ENCODE data around the gene HEXIM1.
A peak's percentile ranks its signal among the peaks of the same experiment; 100 is the strongest.

HEXIM1 gene, protein sequence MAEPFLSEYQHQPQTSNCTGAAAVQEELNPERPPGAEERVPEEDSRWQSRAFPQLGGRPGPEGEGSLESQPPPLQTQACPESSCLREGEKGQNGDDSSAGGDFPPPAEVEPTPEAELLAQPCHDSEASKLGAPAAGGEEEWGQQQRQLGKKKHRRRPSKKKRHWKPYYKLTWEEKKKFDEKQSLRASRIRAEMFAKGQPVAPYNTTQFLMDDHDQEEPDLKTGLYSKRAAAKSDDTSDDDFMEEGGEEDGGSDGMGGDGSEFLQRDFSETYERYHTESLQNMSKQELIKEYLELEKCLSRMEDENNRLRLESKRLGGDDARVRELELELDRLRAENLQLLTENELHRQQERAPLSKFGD

DNA sequence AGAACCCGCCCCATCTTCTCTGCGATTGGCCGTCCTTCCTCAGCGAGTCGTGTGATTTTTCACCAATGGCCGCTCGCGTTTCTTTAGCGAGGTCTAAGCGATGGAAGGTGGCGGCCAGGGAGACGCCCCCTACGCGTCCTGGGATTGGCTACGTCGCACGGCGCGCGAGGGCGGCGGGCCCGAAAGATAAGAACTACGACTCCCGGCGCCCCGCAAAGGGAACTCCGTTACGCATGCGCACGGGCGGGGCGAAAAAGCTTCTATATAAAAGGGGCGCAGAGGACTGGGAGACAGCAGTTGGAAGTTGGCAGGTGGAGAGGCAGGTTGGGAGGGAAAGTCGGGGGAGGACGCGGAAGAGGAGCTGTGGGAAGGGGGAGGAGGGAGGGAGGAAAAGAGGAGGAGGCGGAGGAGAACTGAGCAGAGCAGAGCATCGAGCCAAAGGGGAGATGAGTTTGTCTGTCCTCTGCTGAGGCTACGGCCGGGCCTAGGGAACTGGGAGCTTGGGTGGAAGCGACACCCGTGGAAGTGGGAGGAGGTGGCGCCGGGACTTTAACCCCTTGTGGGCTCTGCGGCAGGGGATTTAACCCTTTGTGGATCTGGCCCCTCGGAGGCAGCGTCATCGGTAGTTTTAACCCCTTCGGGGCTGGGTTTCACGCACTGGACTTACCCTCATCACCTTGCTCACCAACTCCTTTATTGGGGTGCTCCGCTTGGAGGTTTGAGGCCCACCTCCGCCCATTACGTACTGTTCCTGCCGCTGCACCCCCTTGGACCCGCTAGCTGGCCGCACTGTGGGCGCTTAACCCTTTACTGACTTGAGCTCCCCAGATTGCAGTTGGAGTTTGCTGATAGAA lies at the start of gene HEXIM1:
Gene HEXIM1 (plus strand): TSS at position 293 of the 854 bp plus-strand sequence. CDS start 716 bp downstream, outside the sequence.
- Mint-ChIP-seq H3K9me3 (no peaks in the 10 kb centered on the region), H3K27ac (peak within 1 kb of the TSS; percentile 100), H3K4me1 (peaks cover 54% of the 10 kb centered on the region), H3K4me3 (peak within 1 kb of the TSS; percentile 98), H3K36me3 (peaks cover 71% of the 10 kb centered on the region)
- ATAC-seq (peak; percentile 85), DNase-seq (ENCODE audit: low spot score in 2 of 2) (peak; percentile 98 to 100)

DNA sequence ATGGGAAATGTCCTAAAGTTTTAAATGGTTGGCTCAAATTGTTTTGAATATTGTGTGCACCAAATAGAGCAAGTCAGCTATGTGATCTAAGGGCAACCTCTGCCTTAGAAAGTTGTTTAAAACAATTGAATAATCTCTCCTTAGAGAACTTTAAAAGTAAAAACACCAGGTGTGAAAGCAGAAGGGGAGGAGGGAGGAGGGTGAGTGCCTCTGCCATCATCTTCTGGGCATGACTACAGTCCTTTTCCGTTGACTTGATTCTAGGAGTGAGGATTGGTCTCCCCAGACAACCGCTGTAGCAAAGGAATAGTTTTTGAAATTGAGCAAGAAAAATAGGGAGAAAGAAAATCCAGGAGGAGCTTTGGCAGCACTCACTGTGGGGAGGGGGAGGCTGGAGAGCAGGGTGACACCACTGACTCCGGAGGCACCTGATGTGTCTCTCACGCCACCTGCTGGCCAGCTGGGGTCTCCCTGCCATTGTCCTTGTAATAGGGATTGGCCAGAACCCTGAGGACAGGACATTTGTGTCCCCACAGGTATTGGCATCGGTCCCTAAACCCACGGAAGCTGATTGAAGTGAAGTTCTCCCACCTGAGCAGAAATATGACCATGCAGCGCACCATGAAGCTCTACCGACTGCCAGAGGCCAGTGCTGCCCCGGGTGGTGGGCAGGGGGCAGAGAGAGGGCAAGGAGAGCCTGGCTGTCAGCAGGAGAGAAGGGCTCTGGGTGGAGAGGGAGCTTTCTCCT lies 49.2 kb upstream of the HEXIM1 start:
- ATAC-seq (peak; percentile 89), DNase-seq (ENCODE audit: low spot score in 2 of 2) (peak; percentile 59 to 83)
- Mint-ChIP-seq H3K27ac (peak overlapping the region; percentile 50), H3K4me3 (no peak overlapping the region), H3K4me1 (no peaks in the 10 kb centered on the region), H3K9me3 (no peaks in the 10 kb centered on the region), H3K36me3 (peaks cover 100% of the 10 kb centered on the region)

DNA sequence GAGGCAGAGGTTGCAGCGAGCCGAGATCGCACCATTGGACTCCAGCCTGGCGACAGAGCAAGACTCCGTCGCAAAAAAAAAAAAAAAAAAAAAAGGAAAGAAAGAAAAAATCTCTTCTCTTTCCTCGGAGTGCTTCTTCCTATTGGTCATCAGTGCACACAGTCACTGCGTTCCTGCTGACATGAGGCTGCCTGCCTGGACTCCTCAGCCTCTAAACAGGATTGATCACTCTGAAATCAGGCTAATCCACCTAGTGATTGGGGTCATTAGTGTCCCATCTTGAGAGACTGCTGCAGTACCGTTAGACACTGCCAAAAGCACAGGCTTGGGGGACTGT lies 46.8 kb upstream of the HEXIM1 start:
- H3K9me3 Mint-ChIP-seq, result no peaks in the 10 kb centered on the region
- DNase-seq (ENCODE audit: low spot score in 2 of 2), result no peak
- H3K4me3 Mint-ChIP-seq, result no peak overlapping the region
- H3K4me1 Mint-ChIP-seq, result no peaks in the 10 kb centered on the region
- H3K27ac Mint-ChIP-seq, result no peak overlapping the region
- no peak for ATAC-seq
- H3K36me3 Mint-ChIP-seq, result peaks cover 100% of the 10 kb centered on the region

DNA sequence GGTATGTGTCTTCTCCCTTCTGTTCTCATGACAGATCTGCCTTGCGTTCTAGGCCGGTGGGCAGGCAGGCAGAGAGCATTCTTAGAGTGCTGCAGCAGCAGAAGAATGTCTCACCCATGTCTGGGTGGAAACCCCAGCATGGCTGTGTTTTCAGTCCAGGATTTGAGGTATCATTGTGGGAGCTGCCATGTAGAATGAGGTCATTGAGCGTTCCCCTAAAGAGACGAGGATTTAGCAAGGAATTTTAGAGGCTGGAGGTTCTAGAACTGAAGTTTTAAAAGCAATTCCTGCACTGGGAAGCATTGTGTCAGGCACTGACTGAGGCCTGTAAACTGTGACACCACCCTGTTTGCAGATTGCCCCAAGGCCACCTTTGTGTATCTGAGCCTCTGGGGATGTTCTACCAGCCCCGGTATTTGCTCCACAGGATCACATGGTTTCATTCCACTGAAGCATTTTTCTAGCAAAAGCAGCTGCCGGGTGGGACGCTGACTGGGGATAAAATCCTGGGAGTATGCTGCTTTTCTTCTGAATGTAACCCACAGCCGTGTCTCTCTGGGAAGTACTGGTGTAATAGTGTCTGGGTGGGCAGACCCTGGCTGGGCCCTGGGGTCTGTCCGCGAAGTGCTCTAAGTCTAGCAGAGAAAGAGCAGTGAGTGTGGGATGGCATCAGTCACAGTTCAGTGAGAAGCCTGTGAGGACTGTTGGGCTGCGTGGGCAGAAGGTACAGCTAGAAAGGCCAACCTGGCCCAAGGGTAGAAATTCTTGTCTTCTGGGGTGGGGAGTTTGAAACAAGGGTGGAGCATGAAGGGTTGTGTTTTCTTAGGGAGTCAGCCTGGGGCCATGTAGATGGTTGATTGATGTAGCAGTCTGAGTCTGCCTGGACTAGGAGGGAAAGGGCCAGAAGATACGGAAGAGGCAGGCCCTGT lies 46.1 kb upstream of the HEXIM1 start:
- H3K27ac Mint-ChIP-seq, result peak overlapping the region; percentile 35
- H3K9me3 Mint-ChIP-seq, result no peaks in the 10 kb centered on the region
- ATAC-seq, result no peak
- DNase-seq (ENCODE audit: low spot score in 2 of 2), result no peak
- peaks cover 94% of the 10 kb centered on the region for H3K36me3 Mint-ChIP-seq
- no peaks in the 10 kb centered on the region for H3K4me1 Mint-ChIP-seq
- no peak overlapping the region for H3K4me3 Mint-ChIP-seq

DNA sequence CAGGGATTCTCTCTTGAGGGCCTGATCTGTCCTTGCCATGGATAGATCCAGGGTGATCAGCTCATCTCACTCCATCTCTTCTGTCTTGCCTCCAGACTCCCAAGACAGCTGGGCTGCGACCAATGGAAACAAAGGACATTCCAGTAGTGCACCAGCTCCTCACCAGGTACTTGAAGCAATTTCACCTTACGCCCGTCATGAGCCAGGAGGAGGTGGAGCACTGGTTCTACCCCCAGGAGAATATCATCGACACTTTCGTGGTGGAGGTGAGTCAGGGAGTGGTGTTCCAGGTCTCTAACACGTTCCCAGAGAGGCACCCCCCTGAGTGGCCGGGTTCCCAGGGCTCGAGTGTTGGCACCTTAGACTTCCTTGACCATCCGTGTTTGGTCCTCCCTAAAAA lies 45.4 kb upstream of the HEXIM1 start:
- Mint-ChIP-seq H3K4me3 (no peak overlapping the region), H3K27ac (peak overlapping the region; percentile 35), H3K4me1 (no peaks in the 10 kb centered on the region), H3K9me3 (no peaks in the 10 kb centered on the region), H3K36me3 (peaks cover 87% of the 10 kb centered on the region)
- no peak for ATAC-seq
- no peak for DNase-seq (ENCODE audit: low spot score in 2 of 2)

DNA sequence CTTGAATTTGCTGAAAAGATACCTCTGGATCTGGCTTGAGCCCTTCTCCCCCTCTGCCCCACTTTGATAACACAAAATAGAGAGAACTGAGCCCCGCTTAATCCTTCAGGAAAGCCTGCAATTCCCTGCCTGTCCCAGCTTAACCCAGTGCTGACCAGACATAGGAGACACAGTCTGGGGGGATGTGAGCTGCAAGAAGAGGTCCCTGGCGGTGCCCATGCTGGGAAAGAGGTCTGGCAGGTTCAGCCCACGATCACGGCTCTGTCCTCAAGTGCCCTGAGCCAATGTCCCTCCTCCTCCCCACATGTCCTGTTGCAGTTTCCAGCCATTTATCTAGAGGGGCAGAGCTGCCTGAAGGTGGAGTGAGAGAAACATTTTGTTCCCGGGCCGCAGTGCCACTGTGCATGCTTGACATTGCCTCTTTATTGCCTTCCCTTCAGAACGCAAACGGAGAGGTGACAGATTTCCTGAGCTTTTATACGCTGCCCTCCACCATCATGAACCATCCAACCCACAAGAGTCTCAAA lies 44.9 kb upstream of the HEXIM1 start:
- H3K36me3 Mint-ChIP-seq, result peaks cover 86% of the 10 kb centered on the region
- no peak for DNase-seq (ENCODE audit: low spot score in 2 of 2)

DNA sequence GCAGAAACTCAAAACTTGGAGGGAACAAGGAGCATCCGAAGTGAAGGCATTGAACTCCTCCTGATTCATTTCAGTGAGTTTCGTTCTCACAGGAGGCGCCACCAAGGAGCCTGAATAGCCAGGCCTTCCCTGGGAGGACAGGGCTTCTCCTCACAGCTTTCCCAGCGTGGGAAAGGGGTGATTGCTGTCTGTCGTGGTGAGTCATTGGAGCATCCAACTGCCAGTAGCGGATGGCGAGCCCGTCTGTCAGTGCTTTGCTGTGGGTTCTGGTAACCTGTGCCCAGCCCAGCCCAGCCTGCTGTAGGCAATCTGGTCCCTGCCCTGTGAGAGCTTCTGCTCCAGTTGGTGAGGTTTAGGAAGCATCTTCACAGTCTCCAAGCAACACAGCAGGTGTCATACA lies 44.2 kb upstream of the HEXIM1 start:
- Mint-ChIP-seq H3K36me3 (peaks cover 86% of the 10 kb centered on the region), H3K4me1 (peaks cover 5% of the 10 kb centered on the region), H3K9me3 (no peaks in the 10 kb centered on the region), H3K4me3 (no peak overlapping the region), H3K27ac (peak overlapping the region; percentile 12)
- ATAC-seq (no peak), DNase-seq (ENCODE audit: low spot score in 2 of 2) (no peak)

More for the DNA sequence above, 44.9 kb upstream of the HEXIM1 start:
- no peaks in the 10 kb centered on the region for H3K9me3 Mint-ChIP-seq
- peak overlapping the region; percentile 35 for H3K27ac Mint-ChIP-seq
- ATAC-seq, result no peak
- no peak overlapping the region for H3K4me3 Mint-ChIP-seq
- peaks cover 4% of the 10 kb centered on the region for H3K4me1 Mint-ChIP-seq

DNA sequence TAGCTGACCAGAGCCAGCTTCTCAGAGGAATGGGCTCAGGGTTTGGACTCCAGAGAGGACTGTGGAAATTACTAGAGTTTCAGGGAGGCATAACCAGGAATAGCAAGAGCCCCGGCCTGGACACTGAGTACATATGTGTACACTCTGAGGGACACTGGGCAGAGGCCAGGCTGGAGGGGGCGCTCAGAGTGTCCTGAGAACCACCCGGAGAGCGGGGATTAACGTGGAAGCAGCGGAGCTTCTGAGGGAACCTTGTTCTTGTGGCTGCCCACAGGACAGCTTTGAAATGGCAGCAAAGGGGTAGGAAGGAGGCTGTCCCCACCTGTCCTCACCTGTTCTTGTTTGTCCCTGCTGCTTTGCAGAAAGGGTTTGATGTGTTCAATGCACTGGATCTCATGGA lies 43.8 kb upstream of the HEXIM1 start:
- H3K27ac Mint-ChIP-seq, result peak overlapping the region; percentile 12
- peaks cover 86% of the 10 kb centered on the region for H3K36me3 Mint-ChIP-seq
- H3K9me3 Mint-ChIP-seq, result no peaks in the 10 kb centered on the region
- no peak overlapping the region for H3K4me3 Mint-ChIP-seq
- H3K4me1 Mint-ChIP-seq, result peaks cover 5% of the 10 kb centered on the region
- DNase-seq (ENCODE audit: low spot score in 2 of 2) (no peak), ATAC-seq (no peak)

DNA sequence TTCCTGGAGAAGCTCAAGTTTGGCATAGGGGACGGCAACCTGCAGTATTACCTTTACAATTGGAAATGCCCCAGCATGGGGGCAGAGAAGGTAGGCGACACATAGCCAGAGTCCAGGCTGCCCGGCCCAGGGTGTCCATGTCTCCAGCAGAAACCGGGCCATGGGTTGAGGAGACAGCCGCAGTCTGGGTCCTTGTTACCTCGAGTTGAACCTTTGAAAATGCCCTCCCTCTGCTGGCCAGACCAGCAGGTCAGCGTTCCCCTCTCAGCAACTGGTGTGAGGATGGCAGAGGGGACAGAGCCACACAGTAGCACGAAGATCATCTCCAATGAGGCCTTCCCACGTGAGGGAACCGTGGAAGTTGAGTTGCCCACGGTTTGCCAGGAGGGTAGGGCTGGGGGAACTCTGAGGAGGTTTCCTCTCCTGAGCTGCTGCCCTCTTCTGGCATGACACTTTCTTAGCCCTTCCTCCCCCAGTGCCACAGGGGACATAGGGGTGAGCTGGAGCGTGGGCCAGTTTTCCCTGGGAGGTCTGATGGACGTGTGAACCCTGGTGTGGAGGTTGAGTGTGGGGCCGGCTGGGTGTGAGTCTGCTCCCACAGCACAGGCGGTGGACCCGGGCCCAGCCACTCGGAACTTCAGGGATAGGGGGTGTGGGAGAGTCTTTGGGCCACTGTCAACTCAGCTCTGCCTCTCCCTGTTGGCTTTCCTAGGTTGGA lies 43.2 kb upstream of the HEXIM1 start:
- Mint-ChIP-seq H3K36me3 (peaks cover 82% of the 10 kb centered on the region), H3K4me1 (peaks cover 5% of the 10 kb centered on the region), H3K9me3 (no peaks in the 10 kb centered on the region), H3K4me3 (no peak overlapping the region), H3K27ac (peak overlapping the region; percentile 12)
- DNase-seq (ENCODE audit: low spot score in 2 of 2) (no peak), ATAC-seq (no peak)

DNA sequence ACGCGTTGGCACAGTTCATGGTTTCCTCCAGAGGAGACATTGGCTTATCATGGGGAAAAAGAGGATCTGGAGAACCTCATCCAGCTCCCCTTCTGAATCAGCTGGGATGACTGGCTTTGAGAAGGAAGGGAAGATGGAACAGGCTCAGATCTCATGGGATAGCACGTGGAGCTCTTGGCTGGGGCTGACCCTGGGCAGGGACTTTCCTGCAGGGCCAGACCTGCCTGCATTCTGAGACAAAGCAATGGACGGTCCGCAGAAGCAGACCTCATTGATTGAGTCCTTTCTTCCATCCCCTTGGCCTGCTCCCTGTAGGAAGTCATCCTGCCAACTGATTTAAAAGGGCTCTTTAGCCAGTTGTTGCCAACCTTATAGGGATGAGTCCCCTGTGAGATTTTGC lies 42.2 kb upstream of the HEXIM1 start:
- no peak for ATAC-seq

DNA sequence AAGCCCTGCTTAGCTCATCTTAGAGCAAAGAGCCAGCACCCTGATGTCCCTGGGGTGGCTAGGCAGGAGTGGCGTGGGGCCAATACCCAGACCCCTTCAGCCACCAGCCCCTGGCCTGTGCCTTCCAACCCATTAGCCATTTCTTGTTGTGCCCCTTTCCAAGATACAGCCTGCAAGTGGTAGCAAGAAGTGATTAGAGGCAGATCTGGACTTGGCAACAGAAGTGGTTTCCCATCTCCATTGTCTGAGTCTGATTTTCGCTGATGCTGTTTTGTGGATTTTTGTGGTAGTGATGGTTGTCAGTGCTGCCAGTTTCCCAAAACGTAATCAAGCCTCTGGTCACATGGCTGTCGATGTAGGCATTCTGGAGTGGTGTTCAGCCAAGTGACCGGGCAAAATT lies 41.7 kb upstream of the HEXIM1 start:
- no peak overlapping the region for H3K27ac Mint-ChIP-seq
- ATAC-seq (no peak), DNase-seq (ENCODE audit: low spot score in 2 of 2) (no peak)
- H3K9me3 Mint-ChIP-seq, result no peaks in the 10 kb centered on the region
- peaks cover 67% of the 10 kb centered on the region for H3K36me3 Mint-ChIP-seq
- H3K4me3 Mint-ChIP-seq, result no peak overlapping the region
- H3K4me1 Mint-ChIP-seq, result peaks cover 5% of the 10 kb centered on the region

More for the DNA sequence above, 42.2 kb upstream of the HEXIM1 start:
- H3K36me3 Mint-ChIP-seq, result peaks cover 72% of the 10 kb centered on the region
- H3K27ac Mint-ChIP-seq, result no peak overlapping the region
- DNase-seq (ENCODE audit: low spot score in 2 of 2), result no peak
- peaks cover 5% of the 10 kb centered on the region for H3K4me1 Mint-ChIP-seq
- no peaks in the 10 kb centered on the region for H3K9me3 Mint-ChIP-seq
- H3K4me3 Mint-ChIP-seq, result no peak overlapping the region

DNA sequence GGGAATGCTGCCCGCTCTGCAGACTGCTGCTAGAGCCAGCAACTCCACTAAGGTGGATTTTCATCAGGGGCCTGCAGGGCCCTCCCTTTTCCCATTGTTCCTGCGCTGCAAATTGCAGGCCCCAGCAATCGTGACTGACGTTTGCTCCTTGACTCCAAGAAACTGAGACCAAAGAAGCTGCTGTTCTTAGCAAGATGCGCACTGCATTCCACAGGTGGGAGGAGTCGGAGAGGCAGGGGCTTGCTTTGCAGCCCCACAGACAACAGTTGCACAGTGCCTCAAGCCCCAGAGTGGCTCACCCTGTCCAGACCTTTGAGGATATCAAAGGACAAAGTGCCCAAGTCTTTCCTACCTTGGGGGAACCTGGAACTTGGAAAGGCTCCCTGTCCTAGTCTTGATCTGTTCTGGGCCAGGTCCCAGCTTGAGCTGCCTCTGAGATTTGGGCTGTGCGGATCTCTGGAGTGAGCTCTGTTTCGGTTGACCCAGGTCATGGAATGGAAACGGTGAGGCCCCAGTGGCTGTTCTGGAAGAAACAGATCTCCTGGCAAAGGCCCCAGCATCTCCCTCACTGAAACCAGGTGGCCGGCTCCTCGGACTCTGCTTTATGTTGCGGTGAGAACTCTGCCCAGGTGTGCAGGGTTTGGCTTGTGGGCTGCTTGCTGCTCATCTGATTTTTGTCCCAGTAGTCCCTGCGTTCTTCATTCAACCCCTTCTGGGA lies 40.8 kb upstream of the HEXIM1 start:
- Mint-ChIP-seq H3K4me3 (no peak overlapping the region), H3K9me3 (no peaks in the 10 kb centered on the region), H3K4me1 (peaks cover 5% of the 10 kb centered on the region), H3K36me3 (peaks cover 58% of the 10 kb centered on the region), H3K27ac (no peak overlapping the region)
- DNase-seq (ENCODE audit: low spot score in 2 of 2), result no peak
- no peak for ATAC-seq

DNA sequence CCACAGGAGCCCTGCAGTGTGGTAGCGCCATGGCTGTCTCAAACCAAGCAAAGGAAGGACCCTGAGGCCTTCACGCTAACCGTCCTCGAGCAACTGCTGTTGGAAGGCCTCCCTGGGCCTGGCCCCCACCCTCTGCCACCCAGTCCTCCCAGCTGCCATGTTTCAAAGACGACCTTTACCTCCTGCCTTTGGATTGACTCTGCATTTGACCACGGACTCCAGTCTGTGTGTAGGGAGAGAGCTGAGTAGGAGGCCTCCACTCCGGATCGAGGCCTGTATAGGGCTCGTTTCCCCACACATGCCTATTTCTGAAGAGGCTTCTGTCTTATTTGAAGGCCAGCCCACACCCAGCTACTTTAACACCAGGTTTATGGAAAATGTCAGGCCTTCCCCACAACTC lies 40.2 kb upstream of the HEXIM1 start:
- ATAC-seq, result no peak
- Mint-ChIP-seq H3K4me1 (peaks cover 5% of the 10 kb centered on the region), H3K36me3 (peaks cover 52% of the 10 kb centered on the region), H3K9me3 (no peaks in the 10 kb centered on the region), H3K4me3 (no peak overlapping the region), H3K27ac (no peak overlapping the region)
- DNase-seq (ENCODE audit: low spot score in 2 of 2), result no peak
